Coronary artery (tissue), 2 donors: ENCODE measurements around the gene VPS37C.

Experiments used
- DNase-seq: peaks from one replicate; pipeline ENCODE4 v3.0.0-alpha.2; 2017; ENCODE audit warnings: low spot score
- H3K27ac ChIP-seq, 2 donors: fragments of 200-600 bp; sonication (generic); one replicate each; pipeline ENCODE4 v1.5.1; 2016 to 2019
- H3K4me3 ChIP-seq: fragments of 200-600 bp; sonication (generic); 2 replicates; pipeline ENCODE4 v1.5.1; 2016; ENCODE audit warnings: mild to moderate bottlenecking, moderate library complexity
- CTCF ChIP-seq: fragments of 200-600 bp; sonication (generic); IDR thresholded peaks from one replicate; pipeline ENCODE4 v1.5.1; 2019; ENCODE audit warnings: antibody characterized with exemption

Gene VPS37C

GRCh38 chr11:61195719-61196118, 34.5 kb upstream of the VPS37C start:
- H3K4me3 ChIP-seq: no peak overlapping the region
- DNase-seq: no peak
- no peak overlapping the region for H3K27ac ChIP-seq
- TF ChIP-seq CTCF: no peak

- Histone ChIP-seq H3K27ac (no peak overlapping the region), H3K4me3 (no peak overlapping the region)
- DNase-seq: no peak
- no peak for TF ChIP-seq CTCF
Observed at GRCh38 chr11:61194981-61195695, 33.9 kb upstream of the VPS37C start.

- TF ChIP-seq CTCF: no peak
- no peak for DNase-seq
- H3K27ac ChIP-seq: no peak overlapping the region
- no peak overlapping the region for H3K4me3 ChIP-seq
Observed at GRCh38 chr11:61194169-61194671, 33.0 kb upstream of the VPS37C start.

- no peak for DNase-seq
- no peak overlapping the region for H3K27ac ChIP-seq
- no peak overlapping the region for H3K4me3 ChIP-seq
- no peak for TF ChIP-seq CTCF
Observed at GRCh38 chr11:61193596-61193995, 32.4 kb upstream of the VPS37C start.

- Histone ChIP-seq H3K4me3 (no peak overlapping the region), H3K27ac (no peak overlapping the region)
- DNase-seq: no peak
- no peak for TF ChIP-seq CTCF
Observed at GRCh38 chr11:61189933-61190332, 28.7 kb upstream of the VPS37C start.

GRCh38 chr11:61187505-61188130, 26.4 kb upstream of the VPS37C start:
- no peak for DNase-seq

More at GRCh38 chr11:61187505-61188130, 26.4 kb upstream of the VPS37C start:
- H3K4me3 ChIP-seq: no peak overlapping the region
- peak; percentile 64 for TF ChIP-seq CTCF
- no peak overlapping the region for H3K27ac ChIP-seq
